ENCODE results near the gene GSTM2.

The GSTM2 gene

DNA sequence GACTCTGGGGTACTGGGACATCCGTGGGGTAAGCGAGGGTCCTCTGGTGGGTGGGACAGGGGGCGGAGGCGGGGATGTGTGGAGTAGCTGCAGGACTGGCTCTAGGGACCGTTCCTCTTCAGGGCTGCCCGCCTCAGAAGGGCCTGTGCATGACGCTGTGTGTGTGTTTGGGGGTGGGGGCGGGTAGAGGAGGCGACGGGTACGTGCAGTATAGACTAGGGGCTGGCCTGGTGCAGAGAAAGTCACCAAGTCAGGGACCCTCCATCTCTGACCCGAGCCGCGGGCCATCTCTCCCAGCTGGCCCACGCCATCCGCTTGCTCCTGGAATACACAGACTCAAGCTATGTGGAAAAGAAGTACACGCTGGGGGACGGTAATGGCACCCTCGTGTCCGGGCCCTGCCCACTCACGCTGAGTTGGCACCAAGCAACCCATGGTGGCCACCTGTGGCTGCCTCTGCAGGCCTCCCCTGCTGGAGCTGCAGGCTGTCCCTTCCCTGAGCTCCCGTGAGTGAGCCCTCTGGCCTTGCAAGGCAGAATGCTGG, 44.5 kb downstream of the GSTM2 start:
- no peak for DNase-seq (ENCODE audit: extremely low read depth in 1 of 2, low read depth in 1 of 2)

DNA sequence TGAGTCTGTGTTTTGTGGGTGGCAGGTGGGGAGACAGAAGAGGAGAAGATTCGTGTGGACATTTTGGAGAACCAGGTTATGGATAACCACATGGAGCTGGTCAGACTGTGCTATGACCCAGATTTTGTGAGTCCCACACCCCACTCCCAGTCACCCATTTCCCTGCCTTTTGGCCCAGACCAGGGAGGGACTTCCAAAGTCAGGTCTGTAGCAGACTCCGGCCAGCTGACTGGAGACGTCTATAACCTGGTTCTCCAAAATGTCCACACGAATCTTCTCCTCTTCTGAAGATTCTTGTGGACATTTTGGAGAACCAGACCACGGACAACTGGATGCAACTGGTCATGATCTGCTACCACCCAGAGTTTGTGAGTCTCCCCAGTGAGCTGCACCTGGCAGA, 45.8 kb downstream of the GSTM2 start:
- no peak for DNase-seq (ENCODE audit: extremely low read depth in 1 of 2, low read depth in 1 of 2)

GRCh38 chr1:109714661-109715372, 47.0 kb downstream of the GSTM2 start:
- DNase-seq (ENCODE audit: extremely low read depth in 1 of 2, low read depth in 1 of 2) = no peak

DNA sequence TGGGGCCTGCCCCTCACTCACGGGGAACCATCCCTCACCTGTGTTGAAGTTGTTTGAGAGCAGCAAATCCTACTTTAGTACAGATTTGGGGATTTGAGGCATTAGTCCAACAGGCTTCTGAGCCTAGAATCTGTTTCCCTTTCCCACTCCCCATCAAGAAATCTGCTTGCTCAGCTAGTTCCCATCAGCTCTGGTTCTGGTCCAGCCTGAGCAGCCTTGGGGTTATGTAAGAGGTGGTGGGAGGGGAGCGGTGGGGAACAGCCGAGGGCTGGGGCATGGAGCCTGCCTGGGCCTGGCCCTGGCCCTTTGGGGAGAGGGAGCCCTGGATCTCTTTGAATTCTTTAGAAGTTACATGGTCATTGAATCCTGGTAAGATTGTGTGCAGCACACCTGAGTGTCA, 48.3 kb downstream of the GSTM2 start:
- no peak for DNase-seq (ENCODE audit: extremely low read depth in 1 of 2, low read depth in 1 of 2)

DNA sequence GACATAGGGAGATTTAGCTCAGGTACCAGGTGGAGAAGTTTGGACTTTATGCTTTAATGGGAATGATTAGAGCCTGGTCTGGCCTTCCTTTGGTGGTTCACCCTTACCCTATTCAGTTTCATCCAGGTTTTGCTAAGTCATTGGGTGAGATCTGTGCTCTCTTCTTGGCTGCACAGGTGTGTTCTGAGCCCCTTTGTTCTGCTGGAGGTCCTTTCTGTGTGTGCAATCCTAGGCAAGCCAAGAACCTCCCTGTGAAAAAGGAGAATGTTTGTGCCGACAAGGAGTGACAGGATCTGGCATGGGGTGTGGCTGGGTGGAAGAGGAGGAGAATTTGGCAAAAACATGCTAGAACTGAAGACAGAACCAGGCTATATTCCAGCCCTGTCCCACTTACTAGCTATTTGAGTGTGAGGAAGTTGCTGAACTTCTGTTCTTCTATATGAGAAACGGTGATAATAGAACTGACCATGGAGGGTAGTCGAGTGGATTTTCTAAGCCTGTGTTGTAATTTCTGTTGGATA, 48.8 kb downstream of the GSTM2 start:
- no peak for DNase-seq (ENCODE audit: extremely low read depth in 1 of 2, low read depth in 1 of 2)

GRCh38 chr1:109717729-109718128, 49.9 kb downstream of the GSTM2 start:
- DNase-seq (ENCODE audit: extremely low read depth in 1 of 2, low read depth in 1 of 2) = no peak

GRCh38 chr1:109718495-109718894, 50.6 kb downstream of the GSTM2 start:
- no peak for DNase-seq (ENCODE audit: extremely low read depth in 1 of 2, low read depth in 1 of 2)

GRCh38 chr1:109719337-109719837, 51.5 kb downstream of the GSTM2 start:
- no peak for DNase-seq (ENCODE audit: extremely low read depth in 1 of 2, low read depth in 1 of 2)

DNA sequence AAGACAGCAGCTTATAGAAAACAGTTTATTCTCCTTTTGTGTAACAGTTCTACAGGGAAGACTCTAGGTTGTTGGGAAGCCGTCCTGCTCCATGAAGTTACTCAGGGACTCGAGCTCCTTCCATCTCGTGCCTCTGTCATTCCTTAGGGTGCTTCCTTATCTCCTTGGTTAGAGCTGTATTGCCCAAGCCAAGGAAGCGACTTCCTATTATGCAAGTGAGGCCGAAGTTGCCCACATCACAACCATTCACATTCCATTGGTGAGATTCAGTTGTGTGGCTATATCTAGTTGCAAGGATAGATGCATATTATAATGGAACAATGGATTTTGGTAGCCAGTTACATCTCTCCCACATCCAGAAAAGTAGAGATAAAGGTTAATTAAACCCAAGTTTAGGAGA, 53.2 kb downstream of the GSTM2 start:
- no peak for DNase-seq (ENCODE audit: extremely low read depth in 1 of 2, low read depth in 1 of 2)

DNA sequence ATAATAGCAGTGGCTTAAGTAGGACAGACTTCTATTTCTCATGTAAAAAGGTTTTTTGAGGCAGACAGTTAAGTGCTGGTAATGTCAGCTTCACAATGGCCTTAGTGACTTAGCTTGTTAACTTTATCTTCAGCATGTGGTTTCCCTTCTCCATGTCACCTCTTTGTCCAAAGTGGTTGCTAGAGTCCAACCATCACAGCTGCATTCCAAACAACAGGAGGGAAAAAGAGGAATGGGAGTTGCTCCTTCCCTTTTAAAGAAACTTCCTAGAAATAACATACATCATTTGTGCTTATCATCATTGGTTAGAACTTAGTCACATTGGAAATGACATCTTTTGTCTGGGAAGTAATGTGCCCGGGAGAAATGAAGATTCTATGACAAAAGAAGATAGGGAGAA, 54.1 kb downstream of the GSTM2 start:
- DNase-seq (ENCODE audit: extremely low read depth in 1 of 2, low read depth in 1 of 2) = no peak

GRCh38 chr1:109722908-109723691, 55.2 kb downstream of the GSTM2 start:
- DNase-seq (ENCODE audit: extremely low read depth in 1 of 2, low read depth in 1 of 2) = no peak
